Muscle layer of colon (tissue), 2 donors: Measurements from ENCODE around the gene PCDHA1.

Source experiments
- H3K27ac ChIP-seq: one replicate; pipeline ENCODE4 v1.7.0; 2013; ENCODE audit warnings: low read depth, mild to moderate bottlenecking, low read length, moderate library complexity
- H3K27me3 ChIP-seq, 2 donors: one replicate each; pipeline ENCODE4 v1.7.0; 2013; ENCODE audit warnings: low read length in 2 of 2, mild to moderate bottlenecking in 2 of 2; ENCODE audit not compliant: insufficient read depth in 2 of 2, control insufficient read depth in 1 of 2
- H3K36me3 ChIP-seq: one replicate; pipeline ENCODE4 v1.7.0; 2013; ENCODE audit warnings: mild to moderate bottlenecking, low read length; ENCODE audit not compliant: insufficient read depth
- H3K4me1 ChIP-seq: one replicate; pipeline ENCODE4 v1.7.0; 2013; ENCODE audit warnings: mild to moderate bottlenecking, low read length; ENCODE audit not compliant: insufficient read depth
- H3K4me3 ChIP-seq, 2 donors: one replicate each; pipeline ENCODE4 v1.7.0; 2013; ENCODE audit warnings: low read length in 2 of 2, low read depth in 1 of 2, mild to moderate bottlenecking in 1 of 2, moderate library complexity in 1 of 2
- H3K9ac ChIP-seq: one replicate; pipeline ENCODE4 v1.7.0; 2013; ENCODE audit warnings: low read length
- H3K9me3 ChIP-seq: one replicate; pipeline ENCODE4 v1.7.0; 2013; ENCODE audit warnings: mild to moderate bottlenecking, low read length
- donor health status: abdominal sarcoma.
- donor health status: Adenocarcinoma of cecum.

Gene PCDHA1

DNA sequence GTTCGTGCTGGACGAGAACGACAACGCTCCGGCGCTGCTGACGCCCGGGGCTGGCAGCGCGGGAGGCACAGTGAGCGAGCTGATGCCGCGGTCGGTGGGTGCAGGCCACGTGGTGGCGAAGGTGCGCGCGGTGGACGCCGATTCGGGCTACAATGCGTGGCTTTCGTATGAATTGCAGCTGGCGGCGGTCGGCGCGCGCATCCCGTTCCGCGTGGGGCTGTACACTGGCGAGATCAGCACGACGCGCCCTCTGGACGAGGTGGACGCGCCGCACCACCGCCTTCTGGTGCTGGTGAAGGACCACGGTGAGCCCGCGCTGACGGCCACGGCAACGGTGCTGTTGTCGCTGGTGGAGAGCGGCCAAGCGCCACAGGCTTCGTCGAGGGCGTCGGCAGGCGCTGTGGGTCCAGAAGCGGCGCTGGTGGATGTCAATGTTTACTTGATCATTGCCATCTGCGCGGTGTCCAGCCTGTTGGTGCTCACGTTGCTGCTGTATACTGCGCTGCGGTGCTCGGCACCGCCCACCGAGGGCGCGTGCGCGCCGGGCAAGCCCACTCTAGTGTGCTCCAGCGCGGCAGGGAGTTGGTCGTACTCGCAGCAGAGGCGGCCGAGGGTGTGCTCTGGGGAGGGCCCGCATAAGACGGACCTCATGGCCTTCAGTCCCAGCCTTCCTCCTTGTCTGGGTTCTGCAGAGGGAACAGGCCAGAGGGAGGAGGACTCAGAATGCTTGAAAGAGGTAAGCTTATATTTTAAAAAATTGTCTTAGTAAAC, 98.2 kb downstream of the PCDHA1 start:
- H3K9ac ChIP-seq = no peak overlapping the region
- H3K4me1 ChIP-seq = no peaks in the 10 kb centered on the region
- H3K27me3 ChIP-seq = peaks cover 0 to 4% of the 10 kb centered on the region in 2 donors
- H3K27ac ChIP-seq = no peak overlapping the region
- peaks cover 6% of the 10 kb centered on the region for H3K9me3 ChIP-seq
- no peak overlapping the region for H3K4me3 ChIP-seq
- H3K36me3 ChIP-seq = no peaks in the 10 kb centered on the region

DNA sequence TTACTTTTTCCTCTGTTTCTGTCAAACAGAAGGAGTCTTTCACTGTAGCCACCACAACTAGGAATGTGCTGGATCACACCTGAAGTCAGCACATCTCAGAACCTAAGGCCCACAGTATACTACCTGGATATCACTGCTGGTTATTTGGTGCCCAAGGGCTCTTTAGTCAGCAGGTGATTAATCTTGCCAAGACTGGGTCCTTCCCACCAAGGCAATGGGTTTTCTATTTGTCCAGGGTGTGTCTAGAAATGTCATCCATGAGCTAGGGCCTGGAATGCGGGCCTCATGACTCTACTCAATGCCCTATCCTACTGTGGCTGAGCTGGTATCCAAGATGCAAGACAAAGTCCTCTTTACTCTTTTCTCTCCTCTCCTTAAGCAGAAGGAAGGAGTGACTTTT, 130.4 kb downstream of the PCDHA1 start:
- H3K27ac ChIP-seq = no peak overlapping the region
- H3K4me3 ChIP-seq = no peak overlapping the region
- peaks cover 4% of the 10 kb centered on the region for H3K9me3 ChIP-seq
- H3K27me3 ChIP-seq = no peaks in the 10 kb centered on the region
- no peak overlapping the region for H3K9ac ChIP-seq
- no peaks in the 10 kb centered on the region for H3K4me1 ChIP-seq
- H3K36me3 ChIP-seq = no peaks in the 10 kb centered on the region

DNA sequence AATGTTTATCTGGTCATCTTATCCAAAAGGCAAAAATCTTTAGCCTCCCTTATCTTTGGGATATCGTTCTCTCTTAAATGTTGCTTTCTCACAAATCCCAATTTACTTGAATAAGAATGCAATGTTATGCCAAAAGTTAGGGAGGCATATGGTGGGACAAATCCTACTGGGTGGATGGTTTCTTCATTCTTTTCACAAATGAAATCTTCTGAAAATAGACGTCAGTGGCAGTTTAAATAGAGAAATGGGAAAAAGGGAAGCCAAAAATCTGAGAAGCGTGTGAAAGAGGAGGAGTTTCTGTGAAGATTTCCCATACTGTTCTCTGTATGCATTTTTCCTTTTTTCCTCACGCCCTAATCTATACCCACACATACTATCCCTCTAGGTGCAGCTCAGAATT, 137.7 kb downstream of the PCDHA1 start:
- H3K9me3 ChIP-seq = no peaks in the 10 kb centered on the region
- peaks cover 10 to 23% of the 10 kb centered on the region in 2 donors for H3K27me3 ChIP-seq
- H3K9ac ChIP-seq = no peak overlapping the region
- no peaks in the 10 kb centered on the region for H3K36me3 ChIP-seq
- peaks cover 7% of the 10 kb centered on the region for H3K4me1 ChIP-seq
- H3K4me3 ChIP-seq = no peak overlapping the region
- H3K27ac ChIP-seq = no peak overlapping the region

DNA sequence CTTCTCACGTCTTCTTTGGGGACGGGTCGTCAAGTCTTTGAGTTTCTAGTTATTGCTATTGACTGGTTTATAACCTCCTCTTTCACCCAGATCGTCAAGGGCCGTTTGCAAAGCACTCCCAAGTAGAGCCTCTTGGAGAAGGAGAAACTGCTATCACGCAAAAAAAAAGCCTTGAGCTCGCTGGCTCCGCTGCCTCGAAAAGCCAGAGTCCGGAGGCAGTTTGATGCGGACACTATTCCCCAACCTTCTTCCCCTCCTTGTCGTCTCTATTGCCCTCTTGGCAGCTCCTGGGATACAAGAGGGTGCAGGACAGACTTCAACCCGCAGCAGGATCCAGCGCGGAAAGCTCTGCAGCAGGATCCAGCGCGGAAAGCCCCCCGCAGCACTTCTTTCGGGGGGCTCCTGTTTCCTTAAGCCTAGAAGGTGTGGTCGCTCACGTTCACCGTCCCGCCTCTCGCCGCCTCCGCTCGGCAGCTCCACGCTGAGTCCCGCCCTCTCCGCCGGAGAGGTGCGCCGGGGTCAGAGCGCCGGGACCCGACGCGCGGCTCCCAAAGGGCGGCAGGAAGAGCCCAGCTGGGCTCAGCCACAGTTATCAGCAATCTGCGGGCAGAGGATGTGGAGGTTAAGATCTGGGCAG, 140.0 kb downstream of the PCDHA1 start, which contains the start of gene PCDHAC1:
Gene PCDHAC1, plus strand, starts transcription at position 494 of the 637 bp plus-strand sequence. CDS start 594 bp downstream, outside the sequence.
- Histone ChIP-seq H3K27me3 (peaks cover 10 to 28% of the 10 kb centered on the region in 2 donors), H3K36me3 (no peaks in the 10 kb centered on the region), H3K27ac (no peak within 1 kb of the TSS), H3K4me1 (peaks cover 7% of the 10 kb centered on the region), H3K9me3 (no peaks in the 10 kb centered on the region), H3K4me3 (peak within 1 kb of the TSS; percentile 64 to 68), H3K9ac (no peak within 1 kb of the TSS)

DNA sequence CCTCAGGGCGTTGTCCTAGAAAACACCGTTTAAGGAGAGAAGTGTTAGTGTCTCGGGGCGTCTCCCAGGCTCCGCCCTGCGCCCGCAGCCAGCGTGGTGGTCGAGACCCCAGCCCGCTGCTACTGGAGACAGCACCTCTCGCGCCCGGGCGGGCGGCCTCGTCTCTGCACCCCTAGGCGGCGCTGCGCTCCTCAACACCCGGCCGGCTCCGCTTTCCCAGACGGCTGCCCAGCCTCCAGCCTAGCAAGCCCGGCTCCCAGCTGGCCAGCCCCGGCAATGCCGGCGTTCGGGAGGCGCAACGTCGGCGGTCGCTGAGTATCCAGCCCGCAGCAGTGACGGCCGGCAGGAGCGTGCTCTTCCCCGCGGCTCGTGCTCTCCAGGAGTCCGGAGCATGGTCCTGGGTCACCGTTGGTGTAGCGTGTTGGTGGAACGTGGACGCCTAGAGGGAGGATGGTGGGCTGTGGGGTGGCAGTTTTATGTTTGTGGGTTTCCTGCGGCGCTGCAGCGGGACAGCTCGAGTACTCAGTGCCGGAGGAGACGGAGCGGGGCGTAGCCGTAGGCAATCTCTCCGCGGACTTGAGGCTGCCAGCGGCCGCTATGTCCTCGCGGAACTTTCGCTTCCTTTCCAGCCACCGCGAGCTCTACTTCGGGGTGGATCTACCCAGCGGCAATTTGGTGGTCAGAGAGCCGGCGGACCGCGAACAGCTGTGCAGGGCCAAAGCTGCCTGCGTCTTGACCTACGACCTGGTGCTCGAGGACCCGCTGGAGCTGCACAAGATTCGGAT, 140.7 kb downstream of the PCDHA1 start:
- Histone ChIP-seq H3K27me3 (peaks cover 10 to 33% of the 10 kb centered on the region in 2 donors), H3K4me1 (peaks cover 7% of the 10 kb centered on the region), H3K27ac (no peak overlapping the region), H3K9ac (no peak overlapping the region), H3K4me3 (peak overlapping the region; percentile 64 to 68), H3K9me3 (no peaks in the 10 kb centered on the region), H3K36me3 (no peaks in the 10 kb centered on the region)

DNA sequence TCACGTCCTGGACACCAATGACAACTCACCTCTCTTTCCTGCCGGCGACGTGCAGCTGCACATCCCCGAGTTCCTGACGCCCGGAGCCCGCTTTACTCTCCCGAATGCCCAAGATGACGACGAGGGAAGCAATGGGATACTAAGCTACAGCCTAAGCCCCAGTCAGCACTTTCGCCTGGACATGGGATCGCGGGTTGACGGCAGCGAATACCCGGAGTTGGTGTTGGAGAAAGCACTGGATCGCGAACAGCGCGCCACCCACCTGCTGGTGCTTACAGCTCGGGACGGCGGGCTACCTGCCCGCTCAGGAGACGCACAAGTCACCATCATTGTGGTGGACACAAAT, 141.3 kb downstream of the PCDHA1 start:
- Histone ChIP-seq H3K9me3 (no peaks in the 10 kb centered on the region), H3K9ac (no peak overlapping the region), H3K4me1 (peaks cover 7% of the 10 kb centered on the region), H3K27ac (no peak overlapping the region), H3K36me3 (no peaks in the 10 kb centered on the region), H3K27me3 (peaks cover 10 to 33% of the 10 kb centered on the region in 2 donors), H3K4me3 (peak overlapping the region; percentile 64 to 68)

DNA sequence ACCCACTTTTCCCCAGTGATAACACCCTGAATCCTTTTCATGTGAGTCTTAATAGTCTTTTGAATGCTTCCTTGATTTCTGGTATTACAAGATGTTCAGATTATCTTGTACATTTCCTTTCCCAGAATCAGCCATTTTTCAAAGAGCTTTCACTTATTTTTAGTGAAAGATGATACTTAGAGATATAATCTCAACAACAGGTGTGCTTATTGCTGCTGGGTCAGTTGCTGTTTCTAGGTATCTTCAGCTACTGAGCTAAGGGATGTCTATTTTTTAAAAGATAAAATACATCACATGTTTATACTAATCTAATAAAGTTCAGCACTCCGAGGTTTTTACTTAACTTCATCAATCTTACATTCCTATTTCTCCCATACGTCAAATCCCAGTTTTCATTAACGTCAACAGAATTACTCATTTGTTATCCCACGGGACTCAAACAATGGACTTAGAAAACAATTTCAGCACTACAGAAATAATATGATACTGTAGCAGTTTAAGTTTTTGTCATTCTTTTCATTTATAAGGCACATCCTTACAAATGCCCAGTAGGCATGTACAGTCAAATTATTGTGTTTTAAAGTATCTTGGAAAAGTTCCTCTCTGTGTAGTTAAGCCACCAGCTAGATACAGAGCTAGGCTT, 149.1 kb downstream of the PCDHA1 start:
- no peak overlapping the region for H3K27ac ChIP-seq
- H3K4me1 ChIP-seq = no peaks in the 10 kb centered on the region
- no peak overlapping the region for H3K4me3 ChIP-seq
- no peaks in the 10 kb centered on the region for H3K36me3 ChIP-seq
- H3K9me3 ChIP-seq = no peaks in the 10 kb centered on the region
- no peak overlapping the region for H3K9ac ChIP-seq
- peaks cover 0 to 6% of the 10 kb centered on the region in 2 donors for H3K27me3 ChIP-seq

DNA sequence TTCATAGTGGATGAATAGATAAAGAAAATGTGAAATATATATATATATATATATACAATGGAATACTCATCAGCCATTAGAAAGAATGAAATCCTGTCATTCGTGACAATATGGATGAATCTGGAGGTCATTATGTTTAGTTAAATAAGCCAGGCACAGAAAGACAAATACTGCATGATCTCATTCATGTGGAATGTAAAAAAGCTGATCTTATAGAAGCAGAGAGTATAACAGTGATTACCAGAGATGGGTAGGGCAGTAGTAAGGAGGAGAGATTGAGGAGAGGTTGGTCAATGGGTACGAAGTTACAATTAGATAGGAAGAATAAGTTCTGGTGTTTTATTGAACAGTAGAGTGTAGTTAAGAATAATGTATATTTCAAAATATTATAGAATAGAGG, 160.6 kb downstream of the PCDHA1 start:
- H3K36me3 ChIP-seq = no peaks in the 10 kb centered on the region
- H3K4me3 ChIP-seq = no peak overlapping the region
- H3K9me3 ChIP-seq = no peaks in the 10 kb centered on the region
- no peaks in the 10 kb centered on the region for H3K4me1 ChIP-seq
- no peak overlapping the region for H3K9ac ChIP-seq
- H3K27me3 ChIP-seq = no peaks in the 10 kb centered on the region
- H3K27ac ChIP-seq = no peak overlapping the region

DNA sequence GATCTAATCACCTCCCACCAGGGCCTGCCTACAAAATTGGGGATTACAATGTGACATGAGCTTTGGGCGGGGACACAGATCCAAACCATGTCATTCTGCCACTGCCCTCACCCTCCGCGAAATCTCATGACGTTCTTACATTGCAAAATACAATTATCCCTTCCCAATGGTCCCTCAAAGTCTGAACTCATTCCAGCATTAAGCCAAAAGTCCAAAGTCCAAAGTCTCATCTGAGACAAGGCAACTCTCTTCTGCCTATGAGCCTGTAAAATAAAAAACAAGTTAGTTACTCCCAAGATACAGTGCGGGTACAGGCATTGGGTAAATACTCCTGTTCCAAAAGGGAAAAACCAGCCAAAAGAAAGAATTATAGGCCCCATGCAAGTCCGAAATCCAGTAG, 165.7 kb downstream of the PCDHA1 start:
- Histone ChIP-seq H3K9me3 (no peaks in the 10 kb centered on the region), H3K36me3 (no peaks in the 10 kb centered on the region), H3K9ac (no peak overlapping the region), H3K4me1 (no peaks in the 10 kb centered on the region), H3K4me3 (no peak overlapping the region), H3K27ac (no peak overlapping the region), H3K27me3 (no peaks in the 10 kb centered on the region)

DNA sequence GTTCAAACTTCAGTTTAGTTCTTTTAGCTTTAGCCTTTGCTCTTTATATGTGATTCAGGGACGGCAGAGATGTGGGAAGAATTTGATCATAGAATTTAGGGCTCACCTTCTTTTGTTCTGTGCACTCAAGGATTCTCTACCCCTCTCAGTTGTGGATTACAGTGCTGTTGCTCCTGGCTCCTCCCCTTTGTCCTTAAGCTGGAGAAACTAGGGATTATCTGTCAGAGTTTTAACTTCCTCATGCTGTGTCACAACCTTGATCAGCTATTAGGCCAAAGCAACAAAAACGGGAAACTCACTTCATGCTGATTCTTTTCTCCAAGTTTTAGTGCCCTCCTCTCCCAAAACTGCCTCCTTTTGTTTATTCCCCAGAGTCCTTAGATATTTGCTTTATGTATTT, 167.3 kb downstream of the PCDHA1 start:
- no peak overlapping the region for H3K4me3 ChIP-seq
- no peak overlapping the region for H3K27ac ChIP-seq
- H3K9ac ChIP-seq = no peak overlapping the region
- no peaks in the 10 kb centered on the region for H3K9me3 ChIP-seq
- no peaks in the 10 kb centered on the region for H3K36me3 ChIP-seq
- H3K4me1 ChIP-seq = no peaks in the 10 kb centered on the region
- no peaks in the 10 kb centered on the region for H3K27me3 ChIP-seq

DNA sequence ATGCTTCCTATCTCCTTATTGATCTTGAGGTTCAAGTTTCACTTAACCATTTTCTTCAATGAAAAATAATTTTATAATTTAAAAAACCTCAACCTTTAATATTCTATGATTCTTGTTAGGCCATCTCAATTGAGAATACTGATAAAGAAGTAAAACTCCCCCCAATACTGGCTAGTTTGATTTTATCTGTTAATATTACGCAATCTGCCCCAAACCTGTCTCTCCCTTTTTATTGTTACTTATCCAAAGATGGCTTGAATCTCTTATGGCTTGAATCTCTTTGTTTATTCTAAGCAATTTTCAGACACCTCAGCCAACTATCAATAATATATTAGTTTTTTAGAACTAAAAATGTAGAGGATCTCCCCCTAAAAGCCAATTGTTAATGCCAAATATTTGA, 176.2 kb downstream of the PCDHA1 start:
- peaks cover 3% of the 10 kb centered on the region for H3K4me1 ChIP-seq
- H3K27ac ChIP-seq = no peak overlapping the region
- H3K9me3 ChIP-seq = no peaks in the 10 kb centered on the region
- H3K4me3 ChIP-seq = no peak overlapping the region
- no peaks in the 10 kb centered on the region for H3K27me3 ChIP-seq
- H3K9ac ChIP-seq = no peak overlapping the region
- no peaks in the 10 kb centered on the region for H3K36me3 ChIP-seq
